SK-N-SH (cell line): ENCODE data around the gene TUNAR. TPM values are rescaled to one million over a fixed set of nuclear protein-coding genes. Genes with fewer than 3 reads are reported as not detected.

Experiments
- CTCF ChIA-PET: fragments of 300-600, 350-600 bp; formaldehyde crosslinking; extraction: SDS; loops from one replicate; lab custom pipeline; 2021; lab: Yijun Ruan, JAX
- POLR2A ChIA-PET: fragments of 350-600 bp; sonication (Branson Sonifier 250); formaldehyde crosslinking; extraction: SDS; loops from one replicate; lab custom pipeline; 2020; ENCODE audit warnings: antibody characterized with exemption, inconsistent platforms; lab: Yijun Ruan, JAX
- DNase-seq: peaks from one replicate; pipeline ENCODE4 v3.0.0; 2012
- H2AFZ ChIP-seq: fragments of 200-600 bp; sonication (generic); 2 replicates; pipeline ENCODE4 v1.8.1; 2016; ENCODE audit warnings: antibody characterized with exemption, mild to moderate bottlenecking, low read depth
- H3F3A ChIP-seq: fragments of 200-600 bp; sonication (generic); replicated peaks from 2 replicates; pipeline ENCODE3; 2016; ENCODE audit warnings: antibody characterized with exemption, mild to moderate bottlenecking; ENCODE audit not compliant: insufficient read depth
- H3K27ac ChIP-seq, 2 experiments: fragments of 200-500 bp in 1 of 2; fragments of 200-600 bp in 1 of 2; sonication (Bioruptor generic) in 1 of 2; sonication (generic), shearing (Covaris generic) in 1 of 2; 2 replicates each; pipeline versions ENCODE4 v1.5.1 to v1.6.1; 2014 to 2016; ENCODE audit warnings: low read depth in 2 of 2, inconsistent platforms in 1 of 2, low read length in 1 of 2, mild to moderate bottlenecking in 1 of 2, mixed read lengths in 1 of 2
- H3K27me3 ChIP-seq: fragments of 200-600 bp; sonication (generic), shearing (Covaris generic); 2 replicates; pipeline ENCODE4 v1.6.1; 2016; ENCODE audit warnings: mixed run types; ENCODE audit not compliant: insufficient read depth
- H3K36me3 ChIP-seq, 2 experiments: fragments of 200-500 bp in 1 of 2; fragments of 200-600 bp in 1 of 2; sonication (Bioruptor generic) in 1 of 2; sonication (generic) in 1 of 2; replicated peaks in 1 of 2; 2 replicates each; pipeline versions ENCODE3 to v1.5.1; 2014 to 2016; ENCODE audit warnings: low read length in 1 of 2, mild to moderate bottlenecking in 1 of 2; ENCODE audit not compliant: insufficient read depth in 2 of 2, control insufficient read depth in 1 of 2
- H3K4me1 ChIP-seq, 2 experiments: fragments of 200-500 bp in 1 of 2; fragments of 200-600 bp in 1 of 2; sonication (Bioruptor generic) in 1 of 2; sonication (generic), shearing (Covaris generic) in 1 of 2; 2 replicates each; pipeline versions ENCODE4 v1.5.1 to v1.6.1; 2014 to 2016; ENCODE audit warnings: low read depth in 1 of 2, low read length in 1 of 2, mixed run types in 1 of 2; ENCODE audit not compliant: insufficient read depth in 2 of 2, control insufficient read depth in 1 of 2
- H3K4me2 ChIP-seq: fragments of 200-600 bp; sonication (generic), shearing (Covaris generic); 2 replicates; pipeline ENCODE4 v1.6.1; 2017; ENCODE audit warnings: mixed run types
- H3K4me3 ChIP-seq, 2 experiments: fragments of 200-500 bp in 1 of 2; fragments of 200-600 bp in 1 of 2; sonication (Bioruptor generic) in 1 of 2; sonication (generic), shearing (Covaris generic) in 1 of 2; 2 replicates each; pipeline versions ENCODE4 v1.5.1 to v1.8.1; 2014 to 2016; ENCODE audit warnings: low read depth in 2 of 2, inconsistent platforms in 1 of 2, low read length in 1 of 2, mild to moderate bottlenecking in 1 of 2, mixed read lengths in 1 of 2, moderate library complexity in 1 of 2
- H3K79me2 ChIP-seq: fragments of 200-600 bp; sonication (generic); 2 replicates; pipeline ENCODE4 v1.8.1; 2017; ENCODE audit warnings: mild to moderate bottlenecking; ENCODE audit not compliant: insufficient read depth
- H3K9ac ChIP-seq: fragments of 200-600 bp; sonication (generic); 2 replicates; pipeline ENCODE4 v1.6.1; 2017; ENCODE audit warnings: mixed run types
- H3K9me2 ChIP-seq: fragments of 200-600 bp; sonication (generic); 2 replicates; pipeline ENCODE4 v1.6.1; 2017; ENCODE audit warnings: mixed run types
- H3K9me3 ChIP-seq: fragments of 200-600 bp; sonication (generic); 2 replicates; pipeline ENCODE4 v1.6.1; 2017; ENCODE audit warnings: mixed run types, mild to moderate bottlenecking, moderate library complexity
- H4K20me1 ChIP-seq: fragments of 200-600 bp; sonication (generic); 2 replicates; pipeline ENCODE4 v1.6.1; 2017; ENCODE audit warnings: mild to moderate bottlenecking, mixed run types; ENCODE audit not compliant: insufficient read depth
- FOSL2 ChIP-seq: IDR thresholded peaks from 2 replicates; pipeline ENCODE4 v1.4.0; 2012; ENCODE audit warnings: low read depth, mild to moderate bottlenecking, moderate library complexity, borderline replicate concordance
- FOXJ3 ChIP-seq: sonication (generic); formaldehyde crosslinking; IDR thresholded peaks from 2 replicates; pipeline ENCODE4 v1.5.1; 2020; ENCODE audit warnings: mild to moderate bottlenecking, missing genetic modification reagents
- FOXM1 ChIP-seq: IDR thresholded peaks from 2 replicates; pipeline ENCODE4 v1.4.0; 2012; ENCODE audit warnings: low read depth, mild to moderate bottlenecking
- MEF2A ChIP-seq: IDR thresholded peaks from 2 replicates; pipeline ENCODE4 v1.4.0; 2012; ENCODE audit warnings: low read depth, borderline replicate concordance
- MXI1 ChIP-seq: IDR thresholded peaks from 2 replicates; pipeline ENCODE4 v1.6.1; 2012; ENCODE audit warnings: mild to moderate bottlenecking, low read depth, low read length, improper control_type of control experiment
- SIN3A ChIP-seq: IDR thresholded peaks from 2 replicates; pipeline ENCODE4 v1.6.1; 2012; ENCODE audit warnings: low read depth, mild to moderate bottlenecking, low read length, moderate library complexity, borderline replicate concordance
- TEAD4 ChIP-seq: IDR thresholded peaks from 2 replicates; pipeline ENCODE4 v1.4.0; 2012; ENCODE audit warnings: mild to moderate bottlenecking, borderline replicate concordance; ENCODE audit not compliant: insufficient read depth
- WGBS: methylation state at CpG from one replicate; pipeline ENCODE4 v1.1.6; 2017; ENCODE audit warnings: low lambda C conversion rate; 5-methylcytosine and 5-hydroxymethylcytosine counted together
- polyA plus RNA-seq, 3 experiments: library from polyadenylated mRNA; depleted of rRNA; stranded (reverse); fragments of >200 nt; gene quantifications; 2 replicates each; pipeline ENCODE4 v1.2.3, GENCODE V29; 2012
- TF ChIP-seq, protein P1 (sequence below): IDR thresholded peaks from 2 replicates; pipeline ENCODE4; 2012
- TF ChIP-seq, protein P2 (sequence below): IDR thresholded peaks from 2 replicates; pipeline ENCODE4 v1.4.0; 2012; ENCODE audit warnings: low read depth, borderline replicate concordance
- TF ChIP-seq, protein P3 (sequence below): fragments of 150-350 bp; IDR thresholded peaks from 2 replicates; pipeline ENCODE4 v1.6.1; 2017; ENCODE audit warnings: antibody characterized with exemption, low read length, low read depth, borderline replicate concordance
- TF ChIP-seq, protein P4 (sequence below): fragments of 200-600 bp; sonication (generic); IDR thresholded peaks from 2 replicates; pipeline ENCODE4 v1.6.1; 2017; ENCODE audit warnings: antibody characterized with exemption, mild to moderate bottlenecking, moderate library complexity
- TF ChIP-seq, protein P5 (sequence below): IDR thresholded peaks from 2 replicates; pipeline ENCODE4 v1.6.1; 2012; ENCODE audit warnings: mild to moderate bottlenecking, low read depth, low read length, moderate library complexity
- TF ChIP-seq, protein P6 (sequence below): fragments of 150-350 bp; IDR thresholded peaks from 2 replicates; pipeline ENCODE4 v1.6.1; 2016; ENCODE audit warnings: mild to moderate bottlenecking, low read depth, low read length

The TUNAR gene
- polyA plus RNA-seq, 1 of the 3 experiments (the other 2 are of a cell fraction), result 0.02 TPM

DNA sequence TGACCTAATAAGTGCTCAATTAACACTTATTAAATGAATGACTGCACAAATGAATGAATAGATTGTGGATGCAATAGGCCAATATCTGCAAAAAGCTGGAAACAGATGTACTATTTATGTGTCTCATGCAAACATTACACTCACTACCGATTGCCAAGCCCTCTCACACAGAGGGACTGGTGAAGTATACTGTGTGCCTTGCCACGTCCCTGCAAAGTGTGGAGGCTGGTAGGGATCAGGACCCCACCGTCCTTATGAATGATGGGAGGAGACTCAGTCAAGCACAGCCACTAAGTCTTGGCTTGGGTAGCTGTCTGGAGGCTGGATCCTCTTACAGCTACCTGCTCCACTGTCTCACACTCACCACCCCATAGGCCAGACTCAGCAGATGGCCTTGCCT, 3.9 kb upstream of the TUNAR start:
- TF ChIP-seq TEAD4, result no peak
- no peak for TF ChIP-seq FOXM1
- TF ChIP-seq, protein P1, sequence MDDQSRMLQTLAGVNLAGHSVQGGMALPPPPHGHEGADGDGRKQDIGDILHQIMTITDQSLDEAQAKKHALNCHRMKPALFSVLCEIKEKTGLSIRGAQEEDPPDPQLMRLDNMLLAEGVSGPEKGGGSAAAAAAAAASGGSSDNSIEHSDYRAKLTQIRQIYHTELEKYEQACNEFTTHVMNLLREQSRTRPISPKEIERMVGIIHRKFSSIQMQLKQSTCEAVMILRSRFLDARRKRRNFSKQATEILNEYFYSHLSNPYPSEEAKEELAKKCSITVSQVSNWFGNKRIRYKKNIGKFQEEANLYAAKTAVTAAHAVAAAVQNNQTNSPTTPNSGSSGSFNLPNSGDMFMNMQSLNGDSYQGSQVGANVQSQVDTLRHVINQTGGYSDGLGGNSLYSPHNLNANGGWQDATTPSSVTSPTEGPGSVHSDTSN, result no peak
- TF ChIP-seq, protein P2, sequence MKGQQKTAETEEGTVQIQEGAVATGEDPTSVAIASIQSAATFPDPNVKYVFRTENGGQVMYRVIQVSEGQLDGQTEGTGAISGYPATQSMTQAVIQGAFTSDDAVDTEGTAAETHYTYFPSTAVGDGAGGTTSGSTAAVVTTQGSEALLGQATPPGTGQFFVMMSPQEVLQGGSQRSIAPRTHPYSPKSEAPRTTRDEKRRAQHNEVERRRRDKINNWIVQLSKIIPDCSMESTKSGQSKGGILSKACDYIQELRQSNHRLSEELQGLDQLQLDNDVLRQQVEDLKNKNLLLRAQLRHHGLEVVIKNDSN, result no peak
- no peak for TF ChIP-seq FOXJ3
- no peak for TF ChIP-seq MXI1
- TF ChIP-seq, protein P3, sequence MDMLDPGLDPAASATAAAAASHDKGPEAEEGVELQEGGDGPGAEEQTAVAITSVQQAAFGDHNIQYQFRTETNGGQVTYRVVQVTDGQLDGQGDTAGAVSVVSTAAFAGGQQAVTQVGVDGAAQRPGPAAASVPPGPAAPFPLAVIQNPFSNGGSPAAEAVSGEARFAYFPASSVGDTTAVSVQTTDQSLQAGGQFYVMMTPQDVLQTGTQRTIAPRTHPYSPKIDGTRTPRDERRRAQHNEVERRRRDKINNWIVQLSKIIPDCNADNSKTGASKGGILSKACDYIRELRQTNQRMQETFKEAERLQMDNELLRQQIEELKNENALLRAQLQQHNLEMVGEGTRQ, result no peak
- no peak for TF ChIP-seq FOSL2
- TF ChIP-seq, protein P4, sequence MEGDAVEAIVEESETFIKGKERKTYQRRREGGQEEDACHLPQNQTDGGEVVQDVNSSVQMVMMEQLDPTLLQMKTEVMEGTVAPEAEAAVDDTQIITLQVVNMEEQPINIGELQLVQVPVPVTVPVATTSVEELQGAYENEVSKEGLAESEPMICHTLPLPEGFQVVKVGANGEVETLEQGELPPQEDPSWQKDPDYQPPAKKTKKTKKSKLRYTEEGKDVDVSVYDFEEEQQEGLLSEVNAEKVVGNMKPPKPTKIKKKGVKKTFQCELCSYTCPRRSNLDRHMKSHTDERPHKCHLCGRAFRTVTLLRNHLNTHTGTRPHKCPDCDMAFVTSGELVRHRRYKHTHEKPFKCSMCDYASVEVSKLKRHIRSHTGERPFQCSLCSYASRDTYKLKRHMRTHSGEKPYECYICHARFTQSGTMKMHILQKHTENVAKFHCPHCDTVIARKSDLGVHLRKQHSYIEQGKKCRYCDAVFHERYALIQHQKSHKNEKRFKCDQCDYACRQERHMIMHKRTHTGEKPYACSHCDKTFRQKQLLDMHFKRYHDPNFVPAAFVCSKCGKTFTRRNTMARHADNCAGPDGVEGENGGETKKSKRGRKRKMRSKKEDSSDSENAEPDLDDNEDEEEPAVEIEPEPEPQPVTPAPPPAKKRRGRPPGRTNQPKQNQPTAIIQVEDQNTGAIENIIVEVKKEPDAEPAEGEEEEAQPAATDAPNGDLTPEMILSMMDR, result no peak
- no peak for TF ChIP-seq SIN3A
- TF ChIP-seq, protein P5, sequence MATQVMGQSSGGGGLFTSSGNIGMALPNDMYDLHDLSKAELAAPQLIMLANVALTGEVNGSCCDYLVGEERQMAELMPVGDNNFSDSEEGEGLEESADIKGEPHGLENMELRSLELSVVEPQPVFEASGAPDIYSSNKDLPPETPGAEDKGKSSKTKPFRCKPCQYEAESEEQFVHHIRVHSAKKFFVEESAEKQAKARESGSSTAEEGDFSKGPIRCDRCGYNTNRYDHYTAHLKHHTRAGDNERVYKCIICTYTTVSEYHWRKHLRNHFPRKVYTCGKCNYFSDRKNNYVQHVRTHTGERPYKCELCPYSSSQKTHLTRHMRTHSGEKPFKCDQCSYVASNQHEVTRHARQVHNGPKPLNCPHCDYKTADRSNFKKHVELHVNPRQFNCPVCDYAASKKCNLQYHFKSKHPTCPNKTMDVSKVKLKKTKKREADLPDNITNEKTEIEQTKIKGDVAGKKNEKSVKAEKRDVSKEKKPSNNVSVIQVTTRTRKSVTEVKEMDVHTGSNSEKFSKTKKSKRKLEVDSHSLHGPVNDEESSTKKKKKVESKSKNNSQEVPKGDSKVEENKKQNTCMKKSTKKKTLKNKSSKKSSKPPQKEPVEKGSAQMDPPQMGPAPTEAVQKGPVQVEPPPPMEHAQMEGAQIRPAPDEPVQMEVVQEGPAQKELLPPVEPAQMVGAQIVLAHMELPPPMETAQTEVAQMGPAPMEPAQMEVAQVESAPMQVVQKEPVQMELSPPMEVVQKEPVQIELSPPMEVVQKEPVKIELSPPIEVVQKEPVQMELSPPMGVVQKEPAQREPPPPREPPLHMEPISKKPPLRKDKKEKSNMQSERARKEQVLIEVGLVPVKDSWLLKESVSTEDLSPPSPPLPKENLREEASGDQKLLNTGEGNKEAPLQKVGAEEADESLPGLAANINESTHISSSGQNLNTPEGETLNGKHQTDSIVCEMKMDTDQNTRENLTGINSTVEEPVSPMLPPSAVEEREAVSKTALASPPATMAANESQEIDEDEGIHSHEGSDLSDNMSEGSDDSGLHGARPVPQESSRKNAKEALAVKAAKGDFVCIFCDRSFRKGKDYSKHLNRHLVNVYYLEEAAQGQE, result no peak
- TF ChIP-seq, protein P6, sequence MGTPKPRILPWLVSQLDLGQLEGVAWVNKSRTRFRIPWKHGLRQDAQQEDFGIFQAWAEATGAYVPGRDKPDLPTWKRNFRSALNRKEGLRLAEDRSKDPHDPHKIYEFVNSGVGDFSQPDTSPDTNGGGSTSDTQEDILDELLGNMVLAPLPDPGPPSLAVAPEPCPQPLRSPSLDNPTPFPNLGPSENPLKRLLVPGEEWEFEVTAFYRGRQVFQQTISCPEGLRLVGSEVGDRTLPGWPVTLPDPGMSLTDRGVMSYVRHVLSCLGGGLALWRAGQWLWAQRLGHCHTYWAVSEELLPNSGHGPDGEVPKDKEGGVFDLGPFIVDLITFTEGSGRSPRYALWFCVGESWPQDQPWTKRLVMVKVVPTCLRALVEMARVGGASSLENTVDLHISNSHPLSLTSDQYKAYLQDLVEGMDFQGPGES, result no peak
- no peak for TF ChIP-seq MEF2A
- no peak for DNase-seq
- Histone ChIP-seq H3K27me3 (peaks cover 10% of the 10 kb centered on the region), H4K20me1 (no peaks in the 10 kb centered on the region), H3K27ac (no peak overlapping the region), H3K79me2 (no peaks in the 10 kb centered on the region), H3K9me2 (no peaks in the 10 kb centered on the region), H2AFZ (no peak overlapping the region), H3K4me3 (no peak overlapping the region), H3K4me2 (no peak overlapping the region), H3K4me1 (peaks cover 0 to 3% of the 10 kb centered on the region in 2 experiments; a peak in 1 of 4 replicates), H3K9ac (no peak overlapping the region), H3K36me3 (no peaks in the 10 kb centered on the region), H3F3A (no peaks in the 10 kb centered on the region), H3K9me3 (no peaks in the 10 kb centered on the region)
- CTCF ChIA-PET, result interaction anchor here (1.8 kb wide), 1 partner anchor 99 kb away, joined by 8 read pairs; no protein-coding TSS in a partner anchor
- POLR2A ChIA-PET, result no interaction called here
- 17% methylated on average over 2 of the region's 3 CpGs for WGBS
